Fibroblast of mammary gland (primary cell): ENCODE measurements around the gene OR52K1.
"Not testable (repeated sequence)": the region's sequence is repeated elsewhere in the genome, so short reads cannot be mapped to it uniquely, and the experiment has no call there.

Experiments
- DNase-seq: peaks from one replicate; pipeline ENCODE4 v3.0.0-alpha.2; 2010; ENCODE audit warnings: low read depth
- H3K4me3 ChIP-seq: 2 replicates; pipeline ENCODE4 v1.5.1; 2011; ENCODE audit warnings: low read depth, mild to moderate bottlenecking, low read length, moderate library complexity; ENCODE audit not compliant: control insufficient read depth
- TF ChIP-seq, protein P1 (sequence below): conservative IDR thresholded peaks from 2 replicates; pipeline ENCODE4 v1.5.1; 2011; ENCODE audit warnings: low read depth, low read length, inconsistent platforms; ENCODE audit not compliant: control insufficient read depth, insufficient read depth

The OR52K1 gene

DNA sequence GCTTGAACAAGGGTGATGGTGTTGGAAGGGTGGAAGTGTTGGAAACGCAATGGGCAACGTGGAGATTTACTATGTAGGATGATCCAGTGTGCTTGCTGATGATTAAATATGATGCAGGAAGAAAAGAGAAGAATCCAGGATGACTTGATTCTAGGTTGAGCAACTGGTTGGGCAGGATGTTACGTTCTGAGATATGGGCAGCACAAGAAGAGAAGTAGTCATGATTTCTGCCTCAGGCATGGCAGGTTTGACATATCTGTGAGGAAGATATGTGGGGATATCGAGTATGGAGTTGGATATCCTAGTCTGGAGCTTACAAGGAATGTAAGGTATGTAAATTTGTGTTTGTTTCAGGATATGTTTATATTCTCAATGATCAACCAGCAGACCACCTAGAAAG lies 1.9 kb downstream of the OR52K1 start:
- no peak overlapping the region for H3K4me3 ChIP-seq
- TF ChIP-seq, protein P1, sequence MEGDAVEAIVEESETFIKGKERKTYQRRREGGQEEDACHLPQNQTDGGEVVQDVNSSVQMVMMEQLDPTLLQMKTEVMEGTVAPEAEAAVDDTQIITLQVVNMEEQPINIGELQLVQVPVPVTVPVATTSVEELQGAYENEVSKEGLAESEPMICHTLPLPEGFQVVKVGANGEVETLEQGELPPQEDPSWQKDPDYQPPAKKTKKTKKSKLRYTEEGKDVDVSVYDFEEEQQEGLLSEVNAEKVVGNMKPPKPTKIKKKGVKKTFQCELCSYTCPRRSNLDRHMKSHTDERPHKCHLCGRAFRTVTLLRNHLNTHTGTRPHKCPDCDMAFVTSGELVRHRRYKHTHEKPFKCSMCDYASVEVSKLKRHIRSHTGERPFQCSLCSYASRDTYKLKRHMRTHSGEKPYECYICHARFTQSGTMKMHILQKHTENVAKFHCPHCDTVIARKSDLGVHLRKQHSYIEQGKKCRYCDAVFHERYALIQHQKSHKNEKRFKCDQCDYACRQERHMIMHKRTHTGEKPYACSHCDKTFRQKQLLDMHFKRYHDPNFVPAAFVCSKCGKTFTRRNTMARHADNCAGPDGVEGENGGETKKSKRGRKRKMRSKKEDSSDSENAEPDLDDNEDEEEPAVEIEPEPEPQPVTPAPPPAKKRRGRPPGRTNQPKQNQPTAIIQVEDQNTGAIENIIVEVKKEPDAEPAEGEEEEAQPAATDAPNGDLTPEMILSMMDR: no peak
- no peak for DNase-seq

GRCh38 chr11:4491405-4491804 lies 9.0 kb downstream of the OR52K1 start:
- not testable (repeated sequence) for DNase-seq, H3K4me3 ChIP-seq

- TF ChIP-seq, protein P1: no peak
- DNase-seq: peak; percentile 38
- no peak overlapping the region for H3K4me3 ChIP-seq
Measured at GRCh38 chr11:4491878-4492606, 9.6 kb downstream of the OR52K1 start.

GRCh38 chr11:4493480-4493818 lies 11.0 kb downstream of the OR52K1 start:
- no peak overlapping the region for H3K4me3 ChIP-seq
- no peak for DNase-seq
- TF ChIP-seq, protein P1: no peak

GRCh38 chr11:4495487-4495886 lies 13.0 kb downstream of the OR52K1 start:
- no peak overlapping the region for H3K4me3 ChIP-seq
- peak; percentile 13 for DNase-seq
- TF ChIP-seq, protein P1: no peak

DNA sequence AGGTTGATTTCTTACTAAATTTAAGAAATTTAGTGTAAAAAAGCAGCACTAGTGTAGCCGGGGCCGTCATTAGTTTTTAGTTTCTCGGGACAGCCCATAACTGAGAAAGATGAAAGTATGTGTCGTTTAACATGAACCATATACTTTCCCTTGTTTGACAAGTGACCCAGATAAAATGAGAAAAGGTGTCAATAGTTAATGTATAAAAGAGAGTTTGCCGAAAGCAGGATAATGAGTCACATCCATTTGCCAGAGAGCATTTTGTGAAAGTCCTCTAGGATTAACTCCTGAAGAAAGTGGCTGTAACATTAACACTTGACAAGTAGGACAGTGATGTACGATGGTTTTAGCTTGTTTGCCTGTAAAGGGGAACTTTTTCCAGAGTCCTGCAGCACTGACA lies 13.5 kb downstream of the OR52K1 start:
- DNase-seq: no peak
- TF ChIP-seq, protein P1: no peak

DNA sequence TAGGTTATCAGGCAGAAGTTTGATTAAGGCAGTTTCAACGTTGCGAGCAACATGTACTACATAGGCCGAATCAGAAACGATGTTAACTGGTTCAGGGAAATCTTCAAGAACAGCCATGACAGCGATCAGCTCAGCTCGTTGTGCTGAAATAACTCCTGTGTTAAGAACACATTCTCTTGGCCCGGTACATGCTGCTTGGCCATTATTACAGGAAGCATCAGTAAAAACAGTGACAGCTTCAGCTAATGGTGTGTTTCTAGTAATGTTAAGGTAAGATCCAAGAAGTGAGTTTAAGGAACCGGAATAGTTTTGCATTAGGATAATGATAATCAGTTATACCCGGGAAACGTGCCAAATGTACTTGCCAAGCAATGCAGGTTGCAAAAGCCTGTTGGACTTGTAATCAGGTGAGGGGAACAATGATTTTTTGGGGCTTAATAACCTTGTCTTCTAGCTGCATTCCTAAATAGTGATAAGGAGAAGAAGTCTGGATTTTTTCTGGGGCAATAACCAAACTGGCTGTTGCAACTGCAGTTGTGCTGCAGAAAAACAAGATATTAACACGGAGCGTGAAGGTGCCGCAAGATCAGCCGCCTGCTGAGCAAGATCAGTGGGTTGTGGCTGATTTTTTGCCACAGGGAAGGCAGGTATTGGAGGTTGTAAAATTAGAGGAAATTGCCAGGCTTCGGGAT lies 14.3 kb downstream of the OR52K1 start:
- TF ChIP-seq, protein P1: no peak
- DNase-seq: no peak
- H3K4me3 ChIP-seq: no peak overlapping the region

More for the DNA sequence above, 13.5 kb downstream of the OR52K1 start:
- no peak overlapping the region for H3K4me3 ChIP-seq
